GM20431 (cell line): Measurements from ENCODE around the gene COX6A2.

ENCODE experiments used
- in situ Hi-C: fragments of 300-500 bp; cut with MseI, MboI; formaldehyde crosslinking; loops from one replicate; pipeline ENCODE4 v1.15.0; 2020; ENCODE audit warnings: low sequenced_read_pairs; ENCODE audit not compliant: unreplicated experiment

COX6A2 gene

GRCh38 chr16:31382485-31383161 is 45.5 kb downstream of the COX6A2 start:
- in situ Hi-C loops = no loop called here

GRCh38 chr16:31380201-31380600 is 48.0 kb downstream of the COX6A2 start:
- in situ Hi-C loops = no loop called here
